HCT116 (cell line): ENCODE data around the gene CLASP2.

Experiments used
- POLR2AphosphoS5 ChIP-seq: IDR thresholded peaks from 2 replicates; pipeline ENCODE4 v1.6.1; 2011; ENCODE audit warnings: mild to moderate bottlenecking, low read depth, low read length, moderate library complexity
- YY1 ChIP-seq: IDR thresholded peaks from 2 replicates; pipeline ENCODE4 v1.6.1; 2011; ENCODE audit warnings: low read length, low read depth, moderate library complexity, mild to moderate bottlenecking; ENCODE audit not compliant: insufficient replicate concordance; ENCODE audit errors: extremely low read depth
- TF ChIP-seq, protein P1 (sequence below), 3 experiments: fragments of 200-600 bp in 1 of 3; sonication (generic) in 1 of 3; IDR thresholded peaks in 2 of 3; conservative IDR thresholded peaks in 1 of 3; 2 replicates each; pipeline ENCODE4 v1.5.1; 2012 to 2017; ENCODE audit warnings: low read depth in 2 of 3, low read length in 2 of 3, antibody characterized with exemption in 1 of 3, borderline replicate concordance in 1 of 3, control low read depth in 1 of 3, mild to moderate bottlenecking in 1 of 3, mixed read lengths in 1 of 3, mixed run types in 1 of 3, moderate library complexity in 1 of 3; ENCODE audit not compliant: insufficient read depth in 1 of 3
- TF ChIP-seq, protein P2 (sequence below): IDR thresholded peaks from 2 replicates; pipeline ENCODE4 v1.6.1; 2012

- TF ChIP-seq, protein P1, sequence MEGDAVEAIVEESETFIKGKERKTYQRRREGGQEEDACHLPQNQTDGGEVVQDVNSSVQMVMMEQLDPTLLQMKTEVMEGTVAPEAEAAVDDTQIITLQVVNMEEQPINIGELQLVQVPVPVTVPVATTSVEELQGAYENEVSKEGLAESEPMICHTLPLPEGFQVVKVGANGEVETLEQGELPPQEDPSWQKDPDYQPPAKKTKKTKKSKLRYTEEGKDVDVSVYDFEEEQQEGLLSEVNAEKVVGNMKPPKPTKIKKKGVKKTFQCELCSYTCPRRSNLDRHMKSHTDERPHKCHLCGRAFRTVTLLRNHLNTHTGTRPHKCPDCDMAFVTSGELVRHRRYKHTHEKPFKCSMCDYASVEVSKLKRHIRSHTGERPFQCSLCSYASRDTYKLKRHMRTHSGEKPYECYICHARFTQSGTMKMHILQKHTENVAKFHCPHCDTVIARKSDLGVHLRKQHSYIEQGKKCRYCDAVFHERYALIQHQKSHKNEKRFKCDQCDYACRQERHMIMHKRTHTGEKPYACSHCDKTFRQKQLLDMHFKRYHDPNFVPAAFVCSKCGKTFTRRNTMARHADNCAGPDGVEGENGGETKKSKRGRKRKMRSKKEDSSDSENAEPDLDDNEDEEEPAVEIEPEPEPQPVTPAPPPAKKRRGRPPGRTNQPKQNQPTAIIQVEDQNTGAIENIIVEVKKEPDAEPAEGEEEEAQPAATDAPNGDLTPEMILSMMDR (IDR thresholded peaks at IDR 0.05 in 2 of 3, conservative IDR thresholded peaks at IDR 0.05 in 1 of 3; ENCODE audit: borderline replicate concordance in 1 of 3, insufficient read depth in 1 of 3, low read depth in 2 of 3, low read length in 2 of 3), result no peak
- TF ChIP-seq YY1, result no peak
- no peak for TF ChIP-seq POLR2AphosphoS5
- TF ChIP-seq, protein P2, sequence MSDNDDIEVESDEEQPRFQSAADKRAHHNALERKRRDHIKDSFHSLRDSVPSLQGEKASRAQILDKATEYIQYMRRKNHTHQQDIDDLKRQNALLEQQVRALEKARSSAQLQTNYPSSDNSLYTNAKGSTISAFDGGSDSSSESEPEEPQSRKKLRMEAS, result no peak
These were observed 28.5 kb upstream of the CLASP2 start for GRCh38 chr3:33746416-33747116.
